LNCAP (cell line): ENCODE data around the gene C19orf25.

ENCODE experiments used
- CTCF ChIP-seq: fragments of 450-650 bp; IDR thresholded peaks from 2 replicates; pipeline ENCODE4 v1.5.1; 2017; ENCODE audit warnings: mild to moderate bottlenecking

The C19orf25 gene

GRCh38 chr19:1435378-1435989 is 43.5 kb downstream of the C19orf25 start:
- TF ChIP-seq CTCF = no peak

GRCh38 chr19:1434577-1435060 is 44.4 kb downstream of the C19orf25 start:
- no peak for TF ChIP-seq CTCF

GRCh38 chr19:1434040-1434366 is 45.0 kb downstream of the C19orf25 start:
- no peak for TF ChIP-seq CTCF

GRCh38 chr19:1433119-1434039 is 45.6 kb downstream of the C19orf25 start:
- no peak for TF ChIP-seq CTCF

- no peak for TF ChIP-seq CTCF
Observed at GRCh38 chr19:1432507-1432887, 46.5 kb downstream of the C19orf25 start.

- no peak for TF ChIP-seq CTCF
Observed at GRCh38 chr19:1431759-1432506, 47.1 kb downstream of the C19orf25 start.

- no peak for TF ChIP-seq CTCF
Observed at GRCh38 chr19:1430246-1430645, 48.8 kb downstream of the C19orf25 start.
